GM12878 (cell line): ENCODE results near the gene MRPL41. TPM values are rescaled to one million over a fixed set of nuclear protein-coding genes. Genes with fewer than 3 reads are reported as not detected.

Source experiments
- ATAC-seq: fragments of 200-7000 bp; cut with Tn5 transposase; 3 replicates; pipeline ENCODE4 v1.9.1; 2020; ENCODE audit warnings: mild to moderate bottlenecking, moderate library complexity
- BruUV-seq: library from RNA; stranded (reverse); fragments of 400-500 nt; replicated peaks from 2 replicates; lab custom pipeline; 2021; lab: Mats Ljungman, UMichigan
- CTCF ChIA-PET: fragments of 300-600 bp; sonication (Branson Sonifier 250); formaldehyde crosslinking; extraction: SDS; loops from one replicate; lab custom pipeline; 2021; ENCODE audit warnings: inconsistent platforms; lab: Yijun Ruan, JAX
- POLR2A ChIA-PET: fragments of 350-600 bp; formaldehyde crosslinking; extraction: SDS; loops from one replicate; lab custom pipeline; 2021; ENCODE audit warnings: inconsistent platforms; lab: Charles Lee
- RAD21 ChIA-PET: fragments of 300-600 bp; sonication (Branson Sonifier 250); formaldehyde crosslinking; loops from one replicate; lab custom pipeline; 2023; ENCODE audit warnings: antibody characterized with exemption; ENCODE audit not compliant: unreplicated experiment; lab: Charles Lee
- SMC1A ChIA-PET: fragments of 300-600 bp; sonication (Branson Sonifier 250); formaldehyde crosslinking; loops from one replicate; lab custom pipeline; 2023; ENCODE audit not compliant: unreplicated experiment, uncharacterized antibody; lab: Charles Lee
- DNase-seq: peaks from one replicate; pipeline ENCODE4 v3.0.0-alpha.2; 2011; ENCODE audit warnings: low read depth, low spot score
- FAIRE-seq: peaks from 3 replicates; lab custom pipeline; 2011; peaks lifted over from hg19 to GRCh38; lab: Jason Lieb, UNC
- H2AFZ ChIP-seq: 2 replicates; pipeline ENCODE4 v1.6.0; 2011; ENCODE audit warnings: low read depth, low read length, control low read depth; ENCODE audit not compliant: control insufficient read depth
- H3K27ac ChIP-seq: 2 replicates; pipeline ENCODE4 v1.5.1; 2011; ENCODE audit warnings: control low read depth; ENCODE audit not compliant: control insufficient read depth, insufficient read depth
- H3K27me3 ChIP-seq, 2 experiments: replicated peaks in 1 of 2; 2 replicates each; pipeline versions ENCODE4 v1.6.0 to v1.6.1; 2011; ENCODE audit warnings: low read length in 1 of 2; ENCODE audit not compliant: control insufficient read depth in 2 of 2, insufficient read depth in 2 of 2
- H3K36me3 ChIP-seq, 2 experiments: 2 replicates each; pipeline ENCODE4 v1.5.1; 2011; ENCODE audit warnings: low read length in 1 of 2; ENCODE audit not compliant: control insufficient read depth in 2 of 2, insufficient read depth in 2 of 2
- H3K4me1 ChIP-seq: 2 replicates; pipeline ENCODE4 v1.6.1; 2011; ENCODE audit warnings: mild to moderate bottlenecking, low read length, moderate library complexity, mixed read lengths; ENCODE audit not compliant: control insufficient read depth, insufficient read depth
- H3K4me2 ChIP-seq: 2 replicates; pipeline ENCODE4 v1.6.0; 2011; ENCODE audit warnings: control low read depth; ENCODE audit not compliant: control insufficient read depth, insufficient read depth
- H3K4me3 ChIP-seq: fragments of 200-600 bp; sonication (generic); 2 replicates; pipeline ENCODE4 v1.5.1; 2016
- H3K79me2 ChIP-seq: 2 replicates; pipeline ENCODE4 v1.6.0; 2011; ENCODE audit warnings: low read length; ENCODE audit not compliant: control insufficient read depth, insufficient read depth
- H3K9ac ChIP-seq: 2 replicates; pipeline ENCODE4 v1.8.0; 2011; ENCODE audit warnings: low read length, control low read depth, mixed read lengths; ENCODE audit not compliant: control insufficient read depth, insufficient read depth
- H3K9me3 ChIP-seq: replicated peaks from 3 replicates; pipeline ENCODE4 v1.5.1; 2011; ENCODE audit warnings: mild to moderate bottlenecking, low read length; ENCODE audit not compliant: control insufficient read depth, insufficient read depth
- H4K20me1 ChIP-seq: 2 replicates; pipeline ENCODE4 v1.6.0; 2011; ENCODE audit not compliant: control insufficient read depth, insufficient read depth
- CBFB ChIP-seq: IDR thresholded peaks from 2 replicates; pipeline ENCODE4 v1.6.1; 2016; ENCODE audit warnings: antibody characterized with exemption, low read depth
- ETV6 ChIP-seq, 2 experiments: fragments of 450-650 bp in 1 of 2; IDR thresholded peaks in 1 of 2; conservative IDR thresholded peaks in 1 of 2; 2 replicates each; pipeline ENCODE4 v1.6.1; 2014; ENCODE audit warnings: antibody characterized with exemption in 1 of 2, borderline replicate concordance in 1 of 2, low read depth in 1 of 2, mild to moderate bottlenecking in 1 of 2, moderate library complexity in 1 of 2
- GABPA ChIP-seq: IDR thresholded peaks from 2 replicates; pipeline ENCODE4 v1.6.1; 2014; ENCODE audit warnings: antibody characterized with exemption, low read depth, mild to moderate bottlenecking, inconsistent platforms
- JUND ChIP-seq: IDR thresholded peaks from 2 replicates; pipeline ENCODE4 v1.6.1; 2012; ENCODE audit warnings: low read depth, mild to moderate bottlenecking, low read length, improper control_type of control experiment, moderate library complexity
- KDM1A ChIP-seq: fragments of 200-600 bp; sonication (generic); IDR thresholded peaks from 2 replicates; pipeline ENCODE4 v1.6.1; 2016; ENCODE audit warnings: borderline replicate concordance
- MLLT1 ChIP-seq: fragments of 450-650 bp; IDR thresholded peaks from 2 replicates; pipeline ENCODE4 v1.6.1; 2016; ENCODE audit warnings: mild to moderate bottlenecking
- NKRF ChIP-seq: fragments of 450-650 bp; conservative IDR thresholded peaks from 2 replicates; pipeline ENCODE4 v1.6.1; 2017; ENCODE audit warnings: mild to moderate bottlenecking, moderate library complexity
- POLR2AphosphoS2 ChIP-seq: IDR thresholded peaks from 2 replicates; pipeline ENCODE4 v1.6.1; 2011; ENCODE audit warnings: low read depth, mild to moderate bottlenecking, low read length, improper control_type of control experiment, moderate library complexity
- PRDM15 ChIP-seq: fragments of 450-650 bp; formaldehyde crosslinking; IDR thresholded peaks from 2 replicates; pipeline ENCODE4 v1.4.0; 2020; ENCODE audit warnings: mild to moderate bottlenecking, moderate library complexity
- SIN3A ChIP-seq: IDR thresholded peaks from 2 replicates; pipeline ENCODE4 v1.6.1; 2012; ENCODE audit warnings: low read depth, low read length, improper control_type of control experiment
- SP1 ChIP-seq: IDR thresholded peaks from one replicate; pipeline ENCODE4 v1.6.1; 2011; ENCODE audit warnings: low read depth, low read length
- ZBTB33 ChIP-seq: fragments of 450-650 bp; IDR thresholded peaks from 2 replicates; pipeline ENCODE4 v1.6.1; 2017; ENCODE audit warnings: mild to moderate bottlenecking
- WGBS: methylation state at CpG from one replicate; pipeline ENCODE4 v1.1.6; 2016; ENCODE audit warnings: low lambda C conversion rate; ENCODE audit not compliant: insufficient replicate concordance, insufficient coverage; ENCODE audit errors: missing lambda C conversion rate; 5-methylcytosine and 5-hydroxymethylcytosine counted together
- in situ Hi-C: fragments of 300-500 bp; cut with MboI; formaldehyde crosslinking; loops from 9 replicates; pipeline ENCODE4 v1.14.3; 2018; ENCODE audit warnings: mixed read lengths
- intact Hi-C: fragments of 100-400 bp; cut with micrococcal nuclease; formaldehyde crosslinking; loops from one replicate; pipeline ENCODE4 v1.14.2; 2022; ENCODE audit not compliant: unreplicated experiment
- polyA plus RNA-seq, 11 experiments: library from polyadenylated mRNA; depleted of rRNA in 4 of 11; unstranded in 6 of 11; stranded (reverse) in 5 of 11; fragments of >200 nt; fragmentation: Nextera tagmentation in 4 of 11; fragmentation: Illumina TruSeq in 1 of 11; extraction: Ambion mirVana in 4 of 11; extraction: Trizol in 1 of 11; gene quantifications; 1 replicate in 1 of 11; 2 replicates in 10 of 11; pipeline versions ENCODE4 v1.2.1 to v1.2.3, GENCODE V29; 2011 to 2016; ENCODE audit warnings: inconsistent platforms in 2 of 11, missing spikeins in 2 of 11, low read depth in 1 of 11
- total RNA-seq, 4 experiments: library from RNA; depleted of rRNA in 3 of 4; stranded (reverse); fragments of >200 nt in 3 of 4; fragmentation: Illumina TruSeq in 1 of 4; extraction: Trizol in 1 of 4; gene quantifications; 2 replicates each; pipeline versions ENCODE4 v1.2.1 to v1.2.3, GENCODE V29; 2013 to 2021

Gene MRPL41
- total and polyA plus RNA-seq, 10 of the 15 experiments (the other 5 are each of a cell fraction or from before 2014, with no cell fraction given), result 1.3 to 116 (median 40.1) TPM

GRCh38 chr9:137519553-137519952, 32.1 kb upstream of the MRPL41 start (continued):
- TF ChIP-seq PRDM15 (no peak), SIN3A (no peak), CBFB (no peak)
- TF ChIP-seq, all 136 proteins: peak for 0

GRCh38 chr9:137520614-137521404, 30.9 kb upstream of the MRPL41 start:
- Histone ChIP-seq H4K20me1 (no peaks in the 10 kb centered on the region), H3K27ac (no peak overlapping the region), H2AFZ (no peak overlapping the region), H3K4me2 (no peak overlapping the region), H3K4me1 (no peaks in the 10 kb centered on the region), H3K36me3 (no peaks in the 10 kb centered on the region), H3K79me2 (no peaks in the 10 kb centered on the region), H3K9ac (no peak overlapping the region), H3K27me3 (no peaks in the 10 kb centered on the region), H3K4me3 (no peak overlapping the region), H3K9me3 (no peaks in the 10 kb centered on the region)
- ChIA-PET POLR2A (no interaction called here), RAD21 (no interaction called here), CTCF (interaction anchor here (0.9 to 1.4 kb wide), 3 partner anchors 10 to 14 kb away, joined by 3 to 5 read pairs (median 3); no protein-coding TSS in a partner anchor), SMC1A (no interaction called here)
- intact Hi-C loops (loop anchor here (10.0 kb wide), 2 partner anchors 56 to 226 kb away; no protein-coding TSS in a partner anchor), in situ Hi-C loops (no loop called here)
- BruUV-seq, result no TSS peak
- no peak for DNase-seq
- no peak for FAIRE-seq
- ATAC-seq, result no peak
- 52% methylated on average over 30 of the region's 30 CpGs for WGBS
- TF ChIP-seq ETV6 (conservative IDR thresholded peaks at IDR 0.05 in 1 of 2, IDR thresholded peaks at IDR 0.05 in 1 of 2; ENCODE audit: borderline replicate concordance in 1 of 2, low read depth in 1 of 2) (no peak), MLLT1 (no peak), JUND (no peak), NKRF (no peak), POLR2AphosphoS2 (no peak), SP1 (no peak), KDM1A (no peak), GABPA (no peak), ZBTB33 (no peak)
